ENCODE measurements around the gene JSRP1. TPM values are rescaled to one million over a fixed set of nuclear protein-coding genes. Genes with fewer than 3 reads are reported as not detected.

Gene JSRP1
- 0.16 and 0.45 TPM in 2 replicates for total RNA-seq

GRCh38 chr19:2255982-2256685 is at the start of gene JSRP1:
Gene JSRP1, minus strand, starts transcription at chr19:2256417. Its CDS starts 1,103 bp downstream, at chr19:2255314.
- intact Hi-C loops (cut with micrococcal nuclease), result no loop called here

GRCh38 chr19:2305452-2306280 is 49.4 kb upstream of the JSRP1 start:
- intact Hi-C loops (cut with micrococcal nuclease), result no loop called here

- intact Hi-C loops (cut with micrococcal nuclease), result no loop called here
These were observed 47.1 kb upstream of the JSRP1 start for GRCh38 chr19:2303211-2303798.

- intact Hi-C loops (cut with micrococcal nuclease), result no loop called here
These were observed 46.3 kb upstream of the JSRP1 start for GRCh38 chr19:2302319-2303210.

- intact Hi-C loops (cut with micrococcal nuclease), result no loop called here
These were observed 44.3 kb upstream of the JSRP1 start for GRCh38 chr19:2300533-2300932.

- intact Hi-C loops (cut with micrococcal nuclease), result no loop called here
These were observed 39.9 kb upstream of the JSRP1 start for GRCh38 chr19:2296141-2296540.

GRCh38 chr19:2294687-2295335 is 38.6 kb upstream of the JSRP1 start:
- intact Hi-C loops (cut with micrococcal nuclease), result no loop called here

- intact Hi-C loops (cut with micrococcal nuclease), result no loop called here
These were observed 35.1 kb upstream of the JSRP1 start for GRCh38 chr19:2291185-2291751.

- intact Hi-C loops (cut with micrococcal nuclease), result no loop called here
These were observed 34.4 kb upstream of the JSRP1 start for GRCh38 chr19:2290441-2291184.

GRCh38 chr19:2289714-2290435 is 33.7 kb upstream of the JSRP1 start:
- intact Hi-C loops (cut with micrococcal nuclease), result no loop called here

- intact Hi-C loops (cut with micrococcal nuclease), result no loop called here
These were observed 32.8 kb upstream of the JSRP1 start for GRCh38 chr19:2288818-2289713.

GRCh38 chr19:2288338-2288817 is 32.2 kb upstream of the JSRP1 start:
- intact Hi-C loops (cut with micrococcal nuclease), result no loop called here

- intact Hi-C loops (cut with micrococcal nuclease), result no loop called here
These were observed 31.5 kb upstream of the JSRP1 start for GRCh38 chr19:2287585-2288337.

- intact Hi-C loops (cut with micrococcal nuclease), result no loop called here
These were observed 30.4 kb upstream of the JSRP1 start for GRCh38 chr19:2286402-2287140.

GRCh38 chr19:2283835-2284507 is 27.8 kb upstream of the JSRP1 start:
- intact Hi-C loops (cut with micrococcal nuclease), result no loop called here

GRCh38 chr19:2282862-2283237 is 26.6 kb upstream of the JSRP1 start:
- intact Hi-C loops (cut with micrococcal nuclease), result no loop called here
